GM18505 (cell line): ENCODE data around the gene LRRC3.

Experiments used
- ATAC-seq: cut with Tn5 transposase; IDR thresholded peaks from one replicate; pipeline ENCODE4 v1.9.1; 2021; ENCODE audit not compliant: unreplicated experiment
- POLR2A ChIP-seq: IDR thresholded peaks from 4 replicates; pipeline ENCODE4 v1.6.1; 2011; ENCODE audit warnings: borderline replicate concordance; ENCODE audit not compliant: insufficient read depth, insufficient read length; ENCODE audit errors: extremely low read depth

The LRRC3 gene

DNA sequence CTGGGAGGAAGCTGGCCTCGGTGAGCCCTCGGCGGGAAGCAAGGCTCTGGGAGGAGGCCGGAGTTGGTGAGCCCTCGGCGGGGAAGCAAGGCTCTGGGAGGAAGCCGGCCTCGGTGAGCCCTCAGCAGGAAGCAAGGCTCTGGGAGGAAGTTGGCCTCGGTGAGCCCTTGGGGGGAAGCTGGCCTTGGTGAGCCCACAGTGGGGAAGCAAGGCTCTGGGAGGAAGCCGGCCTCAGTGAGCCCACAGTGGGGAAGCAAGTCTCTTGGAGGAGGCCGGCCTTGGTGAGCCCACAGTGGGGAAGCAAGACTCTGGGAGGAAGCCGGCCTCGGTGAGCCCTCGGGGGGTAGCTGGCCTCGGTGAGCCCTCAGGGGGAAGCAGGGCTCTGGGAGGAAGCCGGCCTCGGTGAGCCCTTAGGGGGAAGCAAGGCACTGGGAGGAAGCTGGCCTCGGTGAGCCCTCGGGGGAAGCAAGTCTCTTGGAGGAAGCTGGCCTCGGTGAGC, 48.6 kb downstream of the LRRC3 start:
- TF ChIP-seq POLR2A: no peak
- no peak for ATAC-seq

DNA sequence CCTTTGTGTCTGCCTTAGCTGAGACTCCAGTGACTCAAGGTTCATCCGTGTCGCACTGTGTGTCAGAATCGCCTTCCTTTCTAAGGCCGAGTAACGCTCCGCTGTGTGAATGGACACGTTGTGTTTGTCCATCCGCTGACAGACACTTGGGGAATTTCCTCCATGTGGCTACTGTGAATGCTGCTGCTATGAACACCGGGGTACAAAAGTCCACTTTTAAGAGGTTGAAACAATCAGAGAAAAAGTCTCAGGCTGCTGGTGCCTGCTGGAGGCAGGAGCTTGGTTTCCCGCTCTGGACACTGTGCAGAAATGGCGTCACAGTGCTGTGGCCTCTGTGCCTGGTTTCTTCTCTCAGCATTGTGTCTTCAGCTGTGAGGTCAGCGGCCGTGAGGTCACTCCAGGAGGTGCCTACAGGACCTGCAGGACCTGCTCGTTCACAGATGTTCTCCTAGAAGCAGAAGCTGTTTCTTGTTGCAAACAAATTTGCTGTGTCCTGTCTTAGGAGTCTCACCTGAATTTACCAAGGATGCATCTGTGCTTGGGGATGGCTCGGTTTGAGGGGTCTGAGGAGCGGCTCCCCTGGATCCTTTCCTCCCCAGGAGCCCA, 50.5 kb downstream of the LRRC3 start:
- ATAC-seq: no peak
- TF ChIP-seq POLR2A: no peak

DNA sequence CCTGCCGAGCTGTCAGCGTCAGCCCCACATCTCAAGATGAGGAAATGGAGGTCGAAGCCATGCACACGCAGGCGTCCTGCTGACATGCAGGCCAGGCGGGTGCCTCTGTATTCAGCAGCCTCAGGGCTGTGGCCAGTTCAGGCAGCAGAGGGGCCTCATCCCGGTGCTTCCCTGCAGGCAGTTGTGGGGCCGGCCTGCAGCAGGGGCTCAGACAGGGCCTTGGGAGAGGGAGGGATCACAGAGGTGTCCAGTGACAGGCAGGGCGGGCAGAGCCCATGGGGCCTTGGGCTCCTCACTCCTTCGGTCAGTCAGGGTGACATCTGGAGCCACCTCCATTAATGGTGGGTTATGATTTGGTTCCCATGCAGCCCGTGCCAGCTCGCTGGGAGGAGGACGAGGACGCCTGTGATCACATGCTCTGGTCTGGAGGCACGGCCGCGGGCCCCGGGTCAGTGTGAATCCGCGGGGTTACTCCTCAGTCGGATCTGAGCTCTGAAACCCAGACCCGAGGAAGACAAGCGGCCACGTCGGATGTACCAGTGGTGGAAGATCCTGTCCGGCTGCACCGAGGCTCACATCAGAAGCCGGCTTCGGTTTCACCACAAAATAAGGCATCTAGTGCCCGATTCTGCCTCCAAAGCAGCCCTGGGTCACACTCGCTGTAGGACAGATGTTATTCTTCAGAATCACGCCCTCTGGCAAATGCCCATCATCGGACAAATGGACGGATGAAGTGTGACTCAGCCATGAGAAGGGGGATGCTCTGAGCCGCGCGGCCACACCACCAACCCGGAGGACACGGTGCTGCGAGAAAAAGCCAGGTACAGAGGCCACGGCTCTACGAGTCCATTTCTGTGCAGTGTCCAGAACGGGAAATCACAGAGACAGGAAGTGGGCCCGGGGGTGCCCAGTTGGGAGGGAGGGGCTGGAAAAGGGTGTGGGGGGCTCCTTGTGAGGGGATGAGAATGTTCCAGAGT, 51.3 kb downstream of the LRRC3 start:
- no peak for ATAC-seq
- TF ChIP-seq POLR2A: no peak

DNA sequence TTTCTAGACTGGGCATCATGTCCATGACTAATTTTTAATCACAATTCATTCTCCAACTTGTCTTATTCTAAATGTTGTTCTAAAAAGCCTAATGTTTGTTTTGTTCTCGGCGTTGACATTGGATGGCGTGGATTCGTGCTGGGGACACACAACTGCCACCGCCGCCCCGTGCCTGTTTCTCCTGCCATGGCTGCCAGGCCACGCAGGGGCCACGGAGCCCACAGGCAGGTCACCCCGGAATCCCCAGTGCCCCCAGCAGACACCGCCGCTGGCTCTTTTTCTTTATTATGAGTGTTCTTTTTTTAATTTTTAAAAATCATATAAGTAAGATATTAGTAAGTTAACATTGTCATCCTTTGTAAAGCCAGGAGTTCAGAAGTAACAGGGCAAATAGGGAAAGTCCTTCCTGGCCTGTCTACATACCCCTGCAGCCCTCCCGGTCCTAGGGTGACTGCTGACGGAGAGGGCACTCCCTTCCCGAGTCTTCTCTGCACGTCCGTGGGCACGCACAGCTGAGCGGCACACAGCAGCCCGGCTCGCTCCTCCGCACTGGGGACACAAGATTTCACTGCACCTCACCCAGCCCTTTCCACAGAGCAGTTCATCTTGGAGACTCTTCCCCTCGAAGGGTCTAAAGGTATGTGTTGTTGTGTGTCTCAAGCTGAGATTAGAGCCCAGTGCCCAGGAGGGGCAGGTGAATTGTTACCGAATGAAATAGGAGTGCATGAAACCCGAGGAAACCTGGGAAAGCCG, 52.5 kb downstream of the LRRC3 start:
- no peak for ATAC-seq
- no peak for TF ChIP-seq POLR2A

DNA sequence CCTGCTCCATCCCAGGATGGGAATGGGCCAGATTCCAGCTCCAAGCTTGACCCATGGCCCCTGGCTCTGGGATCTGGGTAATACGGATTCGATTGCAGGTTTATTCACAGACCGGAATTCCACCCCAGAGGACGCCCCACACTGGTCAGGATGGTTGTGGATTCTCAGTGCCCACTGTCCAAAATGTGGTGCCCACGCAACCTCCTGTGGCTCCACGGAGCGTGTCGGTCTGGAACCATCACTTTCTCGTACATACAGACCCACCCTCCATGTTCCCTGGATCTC, 53.1 kb downstream of the LRRC3 start:
- ATAC-seq: no peak
- no peak for TF ChIP-seq POLR2A

DNA sequence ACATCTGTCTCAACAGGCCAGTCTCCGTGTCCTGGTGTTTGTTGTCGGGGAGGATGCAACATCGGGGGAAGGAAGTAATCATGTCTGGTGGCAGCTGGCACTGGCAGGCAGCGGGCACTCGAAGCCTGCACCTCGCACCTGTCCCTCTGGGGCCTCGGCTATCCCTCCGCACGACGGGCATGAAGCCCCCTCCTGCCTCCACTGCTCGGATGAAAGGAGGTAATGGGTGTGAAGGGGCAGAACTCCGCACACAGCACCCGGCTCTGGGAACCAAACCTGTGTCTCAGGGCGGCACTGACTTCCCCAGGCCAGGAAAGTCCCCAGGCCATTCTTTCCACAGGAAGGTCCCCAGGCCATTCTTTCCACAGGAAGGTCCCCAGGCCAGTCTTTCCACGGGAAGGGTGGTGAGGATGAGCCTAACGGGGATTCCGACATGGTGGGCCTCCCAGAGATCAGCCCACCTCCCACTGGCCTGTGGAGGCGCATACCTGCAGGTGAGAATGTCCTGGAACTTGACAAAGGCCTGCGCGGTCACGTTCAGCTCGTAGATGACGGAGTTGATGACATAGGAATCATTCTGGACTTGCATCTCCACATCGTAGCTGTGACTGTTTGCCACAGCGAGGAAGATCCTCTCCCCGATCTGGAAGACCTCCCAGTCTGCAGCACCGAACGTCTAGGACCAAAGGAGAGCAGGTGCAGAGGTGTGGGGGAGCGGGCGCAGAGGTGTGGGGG, 53.6 kb downstream of the LRRC3 start:
- ATAC-seq: no peak

DNA sequence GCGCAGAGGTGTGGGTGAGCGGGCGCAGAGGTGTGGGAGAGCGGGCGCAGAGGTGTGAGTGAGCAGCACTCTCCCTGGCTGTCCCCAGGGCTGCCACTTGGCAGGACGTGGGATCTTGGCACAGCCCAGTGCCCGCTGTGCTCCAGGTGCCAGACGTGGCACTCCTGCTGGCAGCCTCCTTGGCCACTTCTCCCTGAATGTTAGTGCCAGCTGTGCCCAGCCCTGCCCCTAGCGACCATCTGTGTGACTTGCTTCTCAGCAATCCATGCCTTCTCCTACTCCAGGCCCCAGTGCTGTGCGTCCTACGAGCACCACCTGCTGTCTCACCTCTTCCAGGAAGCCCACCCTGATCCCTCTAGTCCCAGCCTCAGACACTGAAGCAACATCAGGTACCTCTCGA, 54.2 kb downstream of the LRRC3 start:
- no peak for TF ChIP-seq POLR2A
- no peak for ATAC-seq

More for the DNA sequence above, 53.6 kb downstream of the LRRC3 start:
- no peak for TF ChIP-seq POLR2A

DNA sequence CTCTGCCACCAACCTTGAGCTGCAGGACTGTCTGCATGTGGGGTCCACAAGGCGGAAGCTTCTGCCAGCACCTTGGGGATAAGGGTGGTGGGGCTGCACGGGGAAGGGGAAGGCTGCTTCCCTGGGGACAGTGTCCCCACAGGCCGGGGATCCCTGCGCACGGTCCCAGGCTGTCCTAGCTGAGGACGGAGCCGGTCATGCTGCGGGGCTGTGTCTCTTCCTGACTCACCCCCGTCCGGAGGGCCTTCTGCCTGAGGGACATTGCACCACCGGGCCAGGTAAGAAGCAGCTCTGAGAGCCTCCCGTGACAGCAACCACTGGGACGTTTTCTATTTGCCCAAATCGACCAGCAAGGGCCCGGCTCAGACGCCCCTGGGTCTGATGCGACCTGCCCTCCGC, 54.8 kb downstream of the LRRC3 start:
- no peak for ATAC-seq
- no peak for TF ChIP-seq POLR2A

DNA sequence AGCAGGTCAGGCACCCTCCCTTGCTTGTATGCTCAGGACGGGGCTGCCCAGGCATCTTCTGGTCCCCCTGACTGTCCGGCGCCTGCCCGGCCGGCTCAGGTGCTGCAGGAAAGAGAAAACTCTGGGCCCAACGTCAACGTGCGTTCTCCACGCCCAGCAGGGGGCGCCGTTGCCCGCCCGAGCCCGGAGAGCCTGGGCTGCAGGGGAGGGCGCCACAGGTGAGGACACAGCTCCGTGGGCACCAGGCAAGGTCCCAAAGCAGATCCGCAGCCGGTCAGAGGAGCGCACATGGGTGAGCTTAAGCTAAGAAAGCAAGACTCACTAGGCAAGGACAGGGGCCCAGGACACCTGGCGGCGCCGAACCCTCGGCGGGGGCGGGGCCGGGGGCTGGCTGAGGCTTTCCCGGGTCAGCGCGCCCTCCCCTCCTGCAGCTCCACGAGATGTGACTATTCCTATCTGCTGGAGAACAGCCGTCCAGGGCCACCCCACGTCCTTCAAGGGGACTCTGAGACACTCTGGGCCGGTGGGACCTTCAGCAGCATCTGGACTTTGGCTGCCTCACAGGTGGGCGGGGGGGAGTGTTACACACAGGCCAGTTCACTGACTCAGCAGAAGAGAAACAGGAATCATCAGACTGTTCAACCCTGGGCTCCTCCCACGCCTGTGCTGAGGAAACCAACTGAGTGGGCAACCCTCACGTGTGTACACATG, 55.4 kb downstream of the LRRC3 start:
- ATAC-seq: no peak
- no peak for TF ChIP-seq POLR2A

DNA sequence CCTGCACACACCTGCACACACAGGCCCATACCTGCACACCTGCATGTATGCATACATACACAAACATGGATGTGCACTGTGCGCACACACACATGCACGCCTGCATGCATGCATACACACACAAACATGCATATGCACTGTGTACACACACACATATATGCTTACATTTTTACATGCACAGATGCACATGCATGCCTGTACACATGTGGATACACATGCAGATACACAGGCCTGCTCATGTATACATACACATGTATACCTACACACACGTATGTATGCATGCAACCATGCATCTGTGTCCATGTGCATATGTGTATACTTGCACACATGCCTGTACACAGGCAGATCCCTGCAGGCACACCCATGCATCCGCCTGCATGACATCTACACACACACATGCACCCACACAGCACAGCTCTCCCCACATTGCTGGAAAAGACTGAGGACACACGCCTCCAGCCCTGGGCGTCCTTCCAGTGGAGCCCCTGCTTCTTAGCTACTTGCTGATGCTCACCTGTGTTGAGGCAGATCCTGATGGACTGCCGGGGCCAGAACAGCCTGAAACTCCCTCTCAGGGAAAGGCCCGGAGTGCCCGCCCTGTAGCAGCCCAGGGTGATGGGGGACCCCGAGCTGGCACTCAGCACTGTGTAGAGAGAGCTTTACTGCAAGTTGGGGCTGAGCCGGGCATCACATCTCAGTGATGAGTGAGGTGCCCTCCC, 56.1 kb downstream of the LRRC3 start:
- ATAC-seq: no peak
- TF ChIP-seq POLR2A: no peak
